ENCODE results near the gene DOCK4. TPM values are rescaled to one million over a fixed set of nuclear protein-coding genes. Genes with fewer than 3 reads are reported as not detected.

Gene DOCK4
- total and polyA plus RNA-seq, 10 of the 15 experiments (the other 5 are each of a cell fraction or from before 2014, with no cell fraction given): 0.03 to 0.73 (median 0.38) TPM

DNA sequence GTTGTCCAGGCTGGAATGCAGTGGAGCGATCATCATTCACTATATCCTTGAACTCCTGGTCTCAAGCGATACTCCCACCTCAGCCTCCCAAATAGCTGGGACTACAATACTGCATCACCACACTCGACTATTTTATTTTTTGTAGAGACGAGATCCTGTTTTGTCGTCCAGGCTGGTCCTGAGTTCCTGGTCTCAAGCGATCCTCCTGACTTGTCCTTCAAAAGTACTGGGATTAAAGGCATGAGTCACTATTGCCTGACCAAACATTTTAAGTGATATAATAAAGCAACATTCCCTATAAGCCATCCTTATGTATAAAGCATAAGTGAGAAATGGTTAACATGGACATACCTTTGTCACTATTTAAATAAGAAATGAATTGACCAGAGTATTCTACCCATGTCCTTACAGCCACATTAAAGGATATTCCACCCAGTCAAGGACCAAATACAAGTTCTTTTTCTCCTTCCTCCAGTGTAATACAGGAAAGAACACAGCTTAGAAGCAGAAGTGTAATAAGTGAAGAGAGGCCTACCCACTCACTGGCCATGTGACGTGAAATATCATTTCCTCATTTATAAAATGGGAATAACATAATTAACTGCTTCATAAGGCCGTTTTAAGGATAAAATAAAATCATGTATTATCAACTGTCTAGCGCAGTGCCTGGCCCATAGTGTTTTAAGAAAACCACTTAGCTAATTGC is 82.0 kb downstream of the DOCK4 start:
- DNase-seq (ENCODE audit: low read depth, low spot score) (no peak), FAIRE-seq (no peak), ATAC-seq (no peak)
- no TSS peak for BruUV-seq (replicated peaks)
- H3K79me2 ChIP-seq (ENCODE audit: control insufficient read depth, insufficient read depth, low read length): no peaks in the 10 kb centered on the region
- in situ Hi-C loops (cut with MboI) (no loop called here), intact Hi-C loops (cut with micrococcal nuclease; ENCODE audit: unreplicated experiment) (no loop called here)
- no peaks in the 10 kb centered on the region for H3K9me3 ChIP-seq (replicated peaks; ENCODE audit: control insufficient read depth, insufficient read depth, low read length)
- ChIA-PET POLR2A (no interaction called here), RAD21 (ENCODE audit: unreplicated experiment) (no interaction called here), CTCF (no interaction called here), SMC1A (ENCODE audit: uncharacterized antibody, unreplicated experiment) (interaction anchor here (1.6 kb wide), 1 partner anchor 12 kb away, joined by 6 read pairs; no protein-coding TSS in a partner anchor)
- H3K36me3 ChIP-seq (ENCODE audit: control insufficient read depth in 2 of 2, insufficient read depth in 2 of 2, low read length in 1 of 2): no peaks in the 10 kb centered on the region
- no peaks in the 10 kb centered on the region for H3K4me1 ChIP-seq (ENCODE audit: control insufficient read depth, insufficient read depth, low read length)
- WGBS (ENCODE audit: insufficient coverage, insufficient replicate concordance, low lambda C conversion rate, missing lambda C conversion rate): 89% methylated on average over 9 of the region's 9 CpGs
- no peaks in the 10 kb centered on the region for H4K20me1 ChIP-seq (ENCODE audit: control insufficient read depth, insufficient read depth)
- H2AFZ ChIP-seq (ENCODE audit: control insufficient read depth, low read depth, low read length): no peak overlapping the region
- no peak overlapping the region for H3K9ac ChIP-seq (ENCODE audit: control insufficient read depth, insufficient read depth, low read length)
- H3K27me3 ChIP-seq (replicated peaks in 1 of 2; ENCODE audit: control insufficient read depth in 2 of 2, insufficient read depth in 2 of 2, low read length in 1 of 2): no peaks in the 10 kb centered on the region
- H3K4me2 ChIP-seq (ENCODE audit: control insufficient read depth, insufficient read depth): no peak overlapping the region
- H3K4me3 ChIP-seq: no peak overlapping the region
- H3K27ac ChIP-seq (ENCODE audit: control insufficient read depth, insufficient read depth): no peak overlapping the region
- no peak for TF ChIP-seq ZNF217 (IDR thresholded peaks at IDR 0.05)
- TF ChIP-seq, protein P1, sequence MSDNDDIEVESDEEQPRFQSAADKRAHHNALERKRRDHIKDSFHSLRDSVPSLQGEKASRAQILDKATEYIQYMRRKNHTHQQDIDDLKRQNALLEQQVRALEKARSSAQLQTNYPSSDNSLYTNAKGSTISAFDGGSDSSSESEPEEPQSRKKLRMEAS (IDR thresholded peaks at IDR 0.05; ENCODE audit: low read depth, low read length): no peak
- TF ChIP-seq POLR2AphosphoS2 (IDR thresholded peaks at IDR 0.05; ENCODE audit: low read depth, low read length): no peak
- TF ChIP-seq, protein P2, sequence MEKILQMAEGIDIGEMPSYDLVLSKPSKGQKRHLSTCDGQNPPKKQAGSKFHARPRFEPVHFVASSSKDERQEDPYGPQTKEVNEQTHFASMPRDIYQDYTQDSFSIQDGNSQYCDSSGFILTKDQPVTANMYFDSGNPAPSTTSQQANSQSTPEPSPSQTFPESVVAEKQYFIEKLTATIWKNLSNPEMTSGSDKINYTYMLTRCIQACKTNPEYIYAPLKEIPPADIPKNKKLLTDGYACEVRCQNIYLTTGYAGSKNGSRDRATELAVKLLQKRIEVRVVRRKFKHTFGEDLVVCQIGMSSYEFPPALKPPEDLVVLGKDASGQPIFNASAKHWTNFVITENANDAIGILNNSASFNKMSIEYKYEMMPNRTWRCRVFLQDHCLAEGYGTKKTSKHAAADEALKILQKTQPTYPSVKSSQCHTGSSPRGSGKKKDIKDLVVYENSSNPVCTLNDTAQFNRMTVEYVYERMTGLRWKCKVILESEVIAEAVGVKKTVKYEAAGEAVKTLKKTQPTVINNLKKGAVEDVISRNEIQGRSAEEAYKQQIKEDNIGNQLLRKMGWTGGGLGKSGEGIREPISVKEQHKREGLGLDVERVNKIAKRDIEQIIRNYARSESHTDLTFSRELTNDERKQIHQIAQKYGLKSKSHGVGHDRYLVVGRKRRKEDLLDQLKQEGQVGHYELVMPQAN (conservative IDR thresholded peaks at IDR 0.05): no peak
- no peak for TF ChIP-seq EP300 (IDR thresholded peaks at IDR 0.05; ENCODE audit: borderline replicate concordance in 1 of 2, control insufficient read depth in 1 of 2, low read depth in 2 of 2, low read length in 2 of 2)
- TF ChIP-seq RBBP5 (conservative IDR thresholded peaks at IDR 0.05): no peak
- no peak for TF ChIP-seq NFYA (IDR thresholded peaks at IDR 0.05; ENCODE audit: borderline replicate concordance, low read depth, low read length)
- no peak for TF ChIP-seq WRNIP1 (IDR thresholded peaks at IDR 0.05; ENCODE audit: borderline replicate concordance, low read depth, low read length)
- TF ChIP-seq CBX5 (IDR thresholded peaks at IDR 0.05; ENCODE audit: low read depth): no peak
- TF ChIP-seq MYC (IDR thresholded peaks at IDR 0.05; ENCODE audit: insufficient read depth, insufficient read length, insufficient replicate concordance, low read length, severe bottlenecking): no peak
- TF ChIP-seq BMI1 (IDR thresholded peaks at IDR 0.05; ENCODE audit: borderline replicate concordance): no peak
- no peak for TF ChIP-seq ATF7 (IDR thresholded peaks at IDR 0.05; ENCODE audit: low read depth)
